ENCODE results near the gene GTPBP2. TPM values are rescaled to one million over a fixed set of nuclear protein-coding genes. Genes with fewer than 3 reads are reported as not detected.

Gene GTPBP2
- total and polyA plus RNA-seq, 2 of the 13 experiments (the other 11 are each of a cell fraction or from before 2014, with no cell fraction given), result 26.9 to 88.2 TPM

DNA sequence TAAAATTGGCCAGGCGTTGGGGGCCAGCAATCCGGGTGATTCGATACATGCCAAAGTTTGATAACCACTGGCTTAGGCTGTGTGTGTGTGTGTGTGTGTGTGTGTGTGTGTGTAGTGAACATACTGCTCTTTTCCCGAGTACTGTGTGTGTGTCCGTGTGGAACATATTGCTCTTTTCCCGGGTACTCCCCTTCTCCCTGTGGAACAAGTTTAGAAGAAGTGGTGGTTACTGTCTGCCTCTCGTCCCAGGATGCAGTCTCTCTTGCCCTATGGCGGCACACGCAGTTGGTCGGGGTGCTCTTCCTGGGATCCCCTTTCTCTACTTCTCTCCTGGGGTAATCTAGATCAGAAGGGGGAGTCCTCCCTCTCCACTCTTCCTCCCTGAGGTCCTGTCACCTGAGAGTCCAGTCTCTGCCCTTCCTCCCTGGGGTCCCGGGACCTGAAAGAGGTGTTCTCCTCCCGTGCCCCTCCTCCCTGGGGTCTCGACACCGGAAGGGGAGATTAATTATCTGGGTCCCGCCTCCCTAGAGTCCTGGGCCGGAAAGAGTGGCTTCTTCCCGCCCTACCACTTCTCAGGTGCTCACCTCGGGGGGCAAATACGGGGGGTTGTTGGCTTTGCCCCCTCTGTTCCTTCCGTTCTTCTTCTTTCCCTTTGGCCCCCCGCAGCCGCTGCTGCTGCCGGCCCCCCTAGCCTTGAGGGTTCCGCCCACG lies 516 bp downstream of the GTPBP2 start (continued):
- TF ChIP-seq, protein P1, sequence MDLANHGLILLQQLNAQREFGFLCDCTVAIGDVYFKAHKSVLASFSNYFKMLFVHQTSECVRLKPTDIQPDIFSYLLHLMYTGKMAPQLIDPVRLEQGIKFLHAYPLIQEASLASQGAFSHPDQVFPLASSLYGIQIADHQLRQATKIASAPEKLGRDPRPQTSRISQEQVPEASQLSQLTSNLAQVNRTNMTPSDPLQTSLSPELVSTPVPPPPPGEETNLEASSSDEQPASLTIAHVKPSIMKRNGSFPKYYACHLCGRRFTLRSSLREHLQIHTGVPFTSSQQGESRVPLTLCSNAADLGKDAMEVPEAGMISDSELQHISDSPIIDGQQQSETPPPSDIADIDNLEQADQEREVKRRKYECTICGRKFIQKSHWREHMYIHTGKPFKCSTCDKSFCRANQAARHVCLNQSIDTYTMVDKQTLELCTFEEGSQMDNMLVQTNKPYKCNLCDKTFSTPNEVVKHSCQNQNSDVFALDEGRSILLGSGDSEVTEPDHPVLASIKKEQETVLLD (CRISPR knock-in tag; IDR thresholded peaks at IDR 0.05; ENCODE audit: low read depth), result 0 out of 2 replicates have a peak, but pooled peaks have one; percentile 9
- TF ChIP-seq XBP1 (CRISPR knock-in tag; IDR thresholded peaks at IDR 0.05) (no peak), ZSCAN30 (CRISPR knock-in tag; IDR thresholded peaks at IDR 0.05) (no peak), ELF4 (CRISPR knock-in tag; IDR thresholded peaks at IDR 0.05; ENCODE audit: borderline replicate concordance) (no peak), SIN3B (IDR thresholded peaks at IDR 0.05; ENCODE audit: low read length) (no peak), TARDBP (CRISPR knock-in tag; IDR thresholded peaks at IDR 0.05) (peak; percentile 38; the same call in 1 of the 2 replicates), EZH2 (conservative IDR thresholded peaks at IDR 0.05; ENCODE audit: low read depth, low read length) (no peak), POLR2A (IDR thresholded peaks at IDR 0.05; ENCODE audit: insufficient read depth in 1 of 2, low read depth in 2 of 2, low read length in 2 of 2) (peak in 1 of 2 experiments; percentile 59; a peak in 2 of 4 replicates), ZNF605 (CRISPR knock-in tag; IDR thresholded peaks at IDR 0.05) (peak; percentile 28; the same call in 1 of the 2 replicates)
- TF ChIP-seq, protein P2, sequence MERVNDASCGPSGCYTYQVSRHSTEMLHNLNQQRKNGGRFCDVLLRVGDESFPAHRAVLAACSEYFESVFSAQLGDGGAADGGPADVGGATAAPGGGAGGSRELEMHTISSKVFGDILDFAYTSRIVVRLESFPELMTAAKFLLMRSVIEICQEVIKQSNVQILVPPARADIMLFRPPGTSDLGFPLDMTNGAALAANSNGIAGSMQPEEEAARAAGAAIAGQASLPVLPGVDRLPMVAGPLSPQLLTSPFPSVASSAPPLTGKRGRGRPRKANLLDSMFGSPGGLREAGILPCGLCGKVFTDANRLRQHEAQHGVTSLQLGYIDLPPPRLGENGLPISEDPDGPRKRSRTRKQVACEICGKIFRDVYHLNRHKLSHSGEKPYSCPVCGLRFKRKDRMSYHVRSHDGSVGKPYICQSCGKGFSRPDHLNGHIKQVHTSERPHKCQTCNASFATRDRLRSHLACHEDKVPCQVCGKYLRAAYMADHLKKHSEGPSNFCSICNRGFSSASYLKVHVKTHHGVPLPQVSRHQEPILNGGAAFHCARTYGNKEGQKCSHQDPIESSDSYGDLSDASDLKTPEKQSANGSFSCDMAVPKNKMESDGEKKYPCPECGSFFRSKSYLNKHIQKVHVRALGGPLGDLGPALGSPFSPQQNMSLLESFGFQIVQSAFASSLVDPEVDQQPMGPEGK (CRISPR knock-in tag; IDR thresholded peaks at IDR 0.05), result peak; percentile 25; the same call in 1 of the 2 replicates
- TF ChIP-seq, protein P3, sequence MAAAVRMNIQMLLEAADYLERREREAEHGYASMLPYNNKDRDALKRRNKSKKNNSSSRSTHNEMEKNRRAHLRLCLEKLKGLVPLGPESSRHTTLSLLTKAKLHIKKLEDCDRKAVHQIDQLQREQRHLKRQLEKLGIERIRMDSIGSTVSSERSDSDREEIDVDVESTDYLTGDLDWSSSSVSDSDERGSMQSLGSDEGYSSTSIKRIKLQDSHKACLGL (CRISPR knock-in tag; IDR thresholded peaks at IDR 0.05), result no peak
